Measurements from ENCODE around the gene DAD1.
"Not testable (repeated sequence)": the region's sequence is repeated elsewhere in the genome, so short reads cannot be mapped to it uniquely, and the experiment has no call there.

The DAD1 gene

DNA sequence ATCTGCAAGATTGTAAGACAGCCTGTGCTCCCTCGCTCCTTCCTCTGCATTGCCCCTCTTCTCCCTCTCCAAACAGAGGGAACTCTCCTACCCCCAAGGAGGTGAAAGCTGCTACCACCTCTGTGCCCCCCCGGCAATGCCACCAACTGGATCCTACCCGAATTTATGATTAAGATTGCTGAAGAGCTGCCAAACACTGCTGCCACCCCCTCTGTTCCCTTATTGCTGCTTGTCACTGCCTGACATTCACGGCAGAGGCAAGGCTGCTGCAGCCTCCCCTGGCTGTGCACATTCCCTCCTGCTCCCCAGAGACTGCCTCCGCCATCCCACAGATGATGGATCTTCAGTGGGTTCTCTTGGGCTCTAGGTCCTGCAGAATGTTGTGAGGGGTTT is 37.4 kb downstream of the DAD1 start:
- DNase-seq: no peak

DNA sequence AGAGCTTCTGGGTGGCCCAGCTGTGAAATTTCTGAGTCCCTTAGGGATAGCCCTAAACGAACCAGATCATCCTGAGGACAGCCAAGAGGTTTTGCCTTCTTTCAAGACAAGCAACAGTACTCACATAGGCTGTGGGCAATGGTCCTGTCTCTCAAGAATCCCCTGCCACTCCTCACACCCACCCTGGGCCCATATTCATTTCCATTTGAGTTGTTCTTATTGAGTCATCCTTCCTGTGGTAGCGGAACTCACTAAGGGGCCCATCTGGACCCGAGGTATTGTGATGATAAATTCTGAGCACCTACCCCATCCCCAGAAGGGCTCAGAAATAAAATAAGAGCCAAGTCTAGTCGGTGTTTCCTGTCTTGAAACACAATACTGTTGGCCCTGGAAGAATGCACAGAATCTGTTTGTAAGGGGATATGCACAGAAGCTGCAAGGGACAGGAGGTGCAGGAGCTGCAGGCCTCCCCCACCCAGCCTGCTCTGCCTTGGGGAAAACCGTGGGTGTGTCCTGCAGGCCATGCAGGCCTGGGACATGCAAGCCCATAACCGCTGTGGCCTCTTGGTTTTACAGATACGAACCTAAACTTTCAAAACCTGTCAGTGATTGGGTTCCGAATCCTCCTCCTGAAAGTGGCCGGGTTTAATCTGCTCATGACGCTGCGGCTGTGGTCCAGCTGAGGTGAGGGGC is 38.9 kb downstream of the DAD1 start:
- DNase-seq: peak; percentile 82

DNA sequence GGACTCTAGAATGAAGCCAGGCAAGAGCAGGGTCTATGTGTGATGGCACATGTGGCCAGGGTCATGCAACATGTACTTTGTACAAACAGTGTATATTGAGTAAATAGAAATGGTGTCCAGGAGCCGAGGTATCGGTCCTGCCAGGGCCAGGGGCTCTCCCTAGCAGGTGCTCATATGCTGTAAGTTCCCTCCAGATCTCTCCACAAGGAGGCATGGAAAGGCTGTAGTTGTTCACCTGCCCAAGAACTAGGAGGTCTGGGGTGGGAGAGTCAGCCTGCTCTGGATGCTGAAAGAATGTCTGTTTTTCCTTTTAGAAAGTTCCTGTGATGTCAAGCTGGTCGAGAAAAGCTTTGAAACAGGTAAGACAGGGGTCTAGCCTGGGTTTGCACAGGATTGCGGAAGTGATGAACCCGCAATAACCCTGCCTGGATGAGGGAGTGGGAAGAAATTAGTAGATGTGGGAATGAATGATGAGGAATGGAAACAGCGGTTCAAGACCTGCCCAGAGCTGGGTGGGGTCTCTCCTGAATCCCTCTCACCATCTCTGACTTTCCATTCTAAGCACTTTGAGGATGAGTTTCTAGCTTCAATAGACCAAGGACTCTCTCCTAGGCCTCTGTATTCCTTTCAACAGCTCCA is 39.6 kb downstream of the DAD1 start:
- no peak for DNase-seq

DNA sequence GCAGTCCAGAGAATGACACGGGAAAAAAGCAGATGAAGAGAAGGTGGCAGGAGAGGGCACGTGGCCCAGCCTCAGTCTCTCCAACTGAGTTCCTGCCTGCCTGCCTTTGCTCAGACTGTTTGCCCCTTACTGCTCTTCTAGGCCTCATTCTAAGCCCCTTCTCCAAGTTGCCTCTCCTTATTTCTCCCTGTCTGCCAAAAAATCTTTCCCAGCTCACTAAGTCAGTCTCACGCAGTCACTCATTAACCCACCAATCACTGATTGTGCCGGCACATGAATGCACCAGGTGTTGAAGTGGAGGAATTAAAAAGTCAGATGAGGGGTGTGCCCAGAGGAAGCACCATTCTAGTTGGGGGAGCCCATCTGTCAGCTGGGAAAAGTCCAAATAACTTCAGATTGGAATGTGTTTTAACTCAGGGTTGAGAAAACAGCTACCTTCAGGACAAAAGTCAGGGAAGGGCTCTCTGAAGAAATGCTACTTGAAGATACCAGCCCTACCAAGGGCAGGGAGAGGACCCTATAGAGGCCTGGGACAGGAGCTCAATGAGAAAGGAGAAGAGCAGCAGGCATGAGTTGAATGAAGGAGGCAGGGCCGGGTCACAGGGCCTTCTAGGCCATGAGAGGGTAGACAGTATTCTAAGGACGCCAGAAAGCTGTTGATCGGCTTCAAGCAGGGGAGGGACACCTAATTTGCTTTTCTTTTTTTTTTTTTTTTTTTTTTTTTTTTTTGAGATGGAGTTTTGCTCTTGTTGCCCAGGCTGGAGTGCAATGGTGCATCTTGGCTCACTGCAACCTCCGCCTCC is 40.9 kb downstream of the DAD1 start:
- DNase-seq: no peak

DNA sequence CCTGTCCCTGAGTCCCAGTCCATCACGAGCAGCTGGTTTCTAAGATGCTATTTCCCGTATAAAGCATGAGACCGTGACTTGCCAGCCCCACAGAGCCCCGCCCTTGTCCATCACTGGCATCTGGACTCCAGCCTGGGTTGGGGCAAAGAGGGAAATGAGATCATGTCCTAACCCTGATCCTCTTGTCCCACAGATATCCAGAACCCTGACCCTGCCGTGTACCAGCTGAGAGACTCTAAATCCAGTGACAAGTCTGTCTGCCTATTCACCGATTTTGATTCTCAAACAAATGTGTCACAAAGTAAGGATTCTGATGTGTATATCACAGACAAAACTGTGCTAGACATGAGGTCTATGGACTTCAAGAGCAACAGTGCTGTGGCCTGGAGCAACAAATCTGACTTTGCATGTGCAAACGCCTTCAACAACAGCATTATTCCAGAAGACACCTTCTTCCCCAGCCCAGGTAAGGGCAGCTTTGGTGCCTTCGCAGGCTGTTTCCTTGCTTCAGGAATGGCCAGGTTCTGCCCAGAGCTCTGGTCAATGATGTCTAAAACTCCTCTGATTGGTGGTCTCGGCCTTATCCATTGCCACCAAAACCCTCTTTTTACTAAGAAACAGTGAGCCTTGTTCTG is 41.6 kb downstream of the DAD1 start:
- DNase-seq: no peak

DNA sequence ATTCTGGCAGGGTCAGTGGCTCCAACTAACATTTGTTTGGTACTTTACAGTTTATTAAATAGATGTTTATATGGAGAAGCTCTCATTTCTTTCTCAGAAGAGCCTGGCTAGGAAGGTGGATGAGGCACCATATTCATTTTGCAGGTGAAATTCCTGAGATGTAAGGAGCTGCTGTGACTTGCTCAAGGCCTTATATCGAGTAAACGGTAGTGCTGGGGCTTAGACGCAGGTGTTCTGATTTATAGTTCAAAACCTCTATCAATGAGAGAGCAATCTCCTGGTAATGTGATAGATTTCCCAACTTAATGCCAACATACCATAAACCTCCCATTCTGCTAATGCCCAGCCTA is 42.3 kb downstream of the DAD1 start:
- DNase-seq: no peak

DNA sequence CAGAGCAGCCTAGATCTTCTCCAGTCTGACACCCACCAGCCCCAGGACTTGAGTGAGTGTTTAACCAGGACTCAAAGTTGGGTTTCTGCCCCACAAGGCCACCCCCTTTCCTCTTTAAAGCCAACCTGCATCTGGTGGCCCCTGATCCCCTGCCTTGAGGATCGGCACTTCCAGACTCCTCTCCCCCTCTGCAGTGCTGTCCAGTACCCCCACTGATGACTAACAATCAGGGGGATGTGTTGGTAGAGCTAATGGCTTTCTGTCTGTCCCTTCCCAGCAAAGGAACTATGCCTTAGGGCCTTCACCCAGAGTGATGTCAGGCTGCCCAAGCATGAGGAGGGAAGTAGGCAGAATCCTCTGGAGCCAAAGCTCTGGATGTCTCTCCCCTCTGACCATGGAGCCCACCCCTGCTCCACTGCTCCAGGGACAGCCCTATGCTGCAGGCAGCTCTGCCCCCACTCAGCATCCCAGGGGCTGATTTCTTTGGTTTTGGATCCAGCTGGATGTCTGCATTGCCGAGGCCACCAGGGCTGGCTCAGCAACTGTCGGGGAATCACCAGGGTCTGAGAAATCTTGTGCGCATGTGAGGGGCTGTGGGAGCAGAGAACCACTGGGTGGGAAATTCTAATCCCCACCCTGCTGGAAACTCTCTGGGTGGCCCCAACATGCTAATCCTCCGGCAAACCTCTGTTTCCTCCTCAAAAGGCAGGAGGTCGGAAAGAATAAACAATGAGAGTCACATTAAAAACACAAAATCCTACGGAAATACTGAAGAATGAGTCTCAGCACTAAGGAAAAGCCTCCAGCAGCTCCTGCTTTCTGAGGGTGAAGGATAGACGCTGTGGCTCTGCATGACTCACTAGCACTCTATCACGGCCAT is 42.9 kb downstream of the DAD1 start:
- DNase-seq: peak; percentile 90

DNA sequence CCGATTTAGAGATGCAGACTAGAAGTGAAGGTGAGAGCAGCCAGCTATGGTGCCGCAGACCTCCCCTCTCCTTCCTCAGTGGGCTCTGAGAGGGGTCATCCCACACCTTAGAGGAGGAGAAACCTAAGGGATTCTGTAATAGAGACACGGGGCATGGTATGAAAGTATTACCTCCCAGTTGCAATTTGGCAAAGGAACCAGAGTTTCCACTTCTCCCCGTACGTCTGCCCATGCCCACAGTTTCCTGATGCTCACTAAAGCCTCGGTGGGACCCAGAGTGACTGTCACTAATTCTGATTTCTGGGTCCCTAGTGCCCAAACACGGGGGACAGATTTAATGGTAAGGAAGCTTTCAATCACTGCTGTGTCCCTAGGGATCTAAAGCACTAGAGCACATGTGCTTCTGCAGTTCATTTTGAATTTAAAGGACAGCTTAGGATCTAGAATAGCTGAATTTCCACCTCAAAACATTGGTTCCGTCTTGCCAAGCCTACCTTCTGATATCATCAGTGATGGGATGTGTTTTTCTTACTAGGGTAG is 44.1 kb downstream of the DAD1 start:
- DNase-seq: no peak

DNA sequence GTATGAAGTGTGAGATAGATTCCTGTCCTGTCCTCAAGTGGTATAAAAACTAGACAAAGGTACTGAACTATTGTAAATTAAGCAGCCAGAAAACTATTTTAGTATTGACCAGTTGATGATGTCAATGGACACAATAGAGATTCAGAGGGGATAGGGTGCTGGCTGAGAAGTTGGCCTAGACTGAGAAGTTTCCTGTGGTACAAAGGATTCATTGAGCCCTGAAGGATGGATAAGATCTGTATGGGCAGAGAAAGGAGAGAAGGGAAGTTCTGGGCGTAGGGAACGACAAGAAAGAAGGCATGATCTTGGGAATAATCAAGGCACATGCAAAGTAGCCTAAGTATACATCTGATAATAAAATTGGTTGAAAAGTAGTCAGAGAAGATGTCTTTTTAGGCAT is 44.6 kb downstream of the DAD1 start:
- DNase-seq: no peak

DNA sequence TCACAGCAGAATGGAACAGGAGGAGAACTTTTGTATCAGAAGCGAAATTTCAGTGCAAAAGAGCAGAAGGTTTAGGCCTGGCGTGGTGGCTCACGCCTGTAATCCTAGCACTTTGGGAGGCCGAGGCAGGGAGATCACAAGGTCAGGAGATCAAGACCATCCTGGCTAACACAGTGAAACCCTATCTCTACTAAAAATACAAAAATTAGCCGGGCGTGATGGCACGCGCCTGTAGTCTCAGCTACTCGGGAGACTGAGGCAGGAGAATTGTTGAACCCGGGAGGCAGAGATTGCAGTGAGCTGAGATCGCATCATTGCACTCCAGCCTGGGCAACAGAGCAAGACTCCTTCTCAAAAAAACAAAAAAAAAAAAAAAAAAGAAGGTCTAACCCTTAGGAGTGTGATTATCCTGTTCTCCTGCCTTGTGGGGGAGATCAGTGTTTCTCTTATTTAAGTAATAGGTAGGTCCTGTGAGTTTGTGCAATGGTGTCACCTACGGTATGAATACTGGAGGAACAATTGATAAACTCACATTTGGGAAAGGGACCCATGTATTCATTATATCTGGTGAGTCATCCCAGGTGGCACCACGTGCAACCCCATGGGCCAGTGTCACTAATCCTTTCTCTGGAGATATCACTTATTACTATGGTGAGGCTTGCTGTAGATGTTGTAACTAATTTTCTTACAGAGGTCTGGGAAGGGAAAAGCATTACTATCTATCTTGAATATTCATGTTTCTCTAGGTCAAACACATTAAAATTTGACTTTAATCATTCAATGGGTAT is 45.3 kb downstream of the DAD1 start:
- DNase-seq: not testable (repeated sequence)

DNA sequence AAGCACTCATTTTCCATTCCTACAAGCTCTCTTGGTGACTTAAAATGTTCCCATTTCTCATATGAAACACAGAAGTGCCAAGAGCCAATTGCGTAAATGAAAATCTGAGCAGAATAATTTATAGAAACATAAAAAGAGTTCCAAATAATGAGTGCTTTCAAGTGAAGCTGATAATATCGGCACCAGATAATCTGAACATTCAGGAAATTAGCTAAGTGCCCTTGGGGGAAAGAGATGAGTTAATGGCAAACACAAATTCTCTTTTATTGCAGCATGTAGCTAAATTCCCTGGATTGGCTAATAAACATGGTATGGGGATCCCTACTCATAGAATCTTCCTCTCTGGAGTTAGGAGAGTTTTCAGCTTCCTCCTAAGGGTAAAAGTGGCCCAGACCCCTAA is 46.7 kb downstream of the DAD1 start:
- DNase-seq: no peak

DNA sequence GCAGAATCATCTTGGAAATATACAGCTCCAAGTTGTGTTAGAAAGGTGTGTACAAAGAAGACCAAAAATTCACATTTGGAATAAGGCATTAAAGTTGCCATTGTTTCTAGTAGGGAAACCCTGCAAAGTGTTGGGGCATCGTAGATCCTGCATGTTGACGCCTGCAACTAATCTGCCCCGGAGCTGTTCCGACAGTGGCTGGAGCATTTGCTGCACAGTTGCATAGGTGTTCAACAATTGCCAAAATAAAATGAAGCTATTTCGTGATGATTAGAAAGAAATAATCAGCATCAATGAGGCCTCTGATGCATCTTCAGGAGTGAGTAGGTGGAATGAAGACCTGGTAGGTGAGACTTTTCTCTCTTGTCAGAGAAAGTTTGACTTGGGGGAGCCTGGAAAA is 47.3 kb downstream of the DAD1 start:
- DNase-seq: no peak

DNA sequence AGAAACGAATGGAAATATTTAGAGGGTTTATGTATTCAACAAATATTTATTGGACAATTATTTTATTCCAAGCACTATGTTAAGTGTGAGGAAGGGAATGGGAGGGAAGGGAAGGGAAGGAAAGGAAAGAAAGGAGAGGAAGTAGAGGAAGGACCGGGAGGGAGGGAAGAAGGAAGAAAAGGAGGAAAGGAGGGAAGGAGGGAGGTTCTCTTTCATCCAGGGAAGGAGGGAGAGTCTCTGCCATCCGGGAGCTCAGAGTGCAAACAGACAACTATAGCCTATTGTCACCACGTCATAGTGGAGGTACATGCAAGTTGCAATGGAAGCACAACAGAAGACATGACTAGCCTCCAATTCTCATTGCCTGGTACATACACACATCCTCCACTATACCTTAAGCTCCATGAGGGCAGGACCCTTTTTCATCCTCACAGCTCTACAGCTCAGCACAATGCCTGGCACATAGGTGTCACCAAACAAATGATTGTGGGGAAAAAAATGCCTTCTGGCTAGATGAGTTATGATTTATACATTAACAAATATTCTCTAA is 48.1 kb downstream of the DAD1 start:
- DNase-seq: no peak

DNA sequence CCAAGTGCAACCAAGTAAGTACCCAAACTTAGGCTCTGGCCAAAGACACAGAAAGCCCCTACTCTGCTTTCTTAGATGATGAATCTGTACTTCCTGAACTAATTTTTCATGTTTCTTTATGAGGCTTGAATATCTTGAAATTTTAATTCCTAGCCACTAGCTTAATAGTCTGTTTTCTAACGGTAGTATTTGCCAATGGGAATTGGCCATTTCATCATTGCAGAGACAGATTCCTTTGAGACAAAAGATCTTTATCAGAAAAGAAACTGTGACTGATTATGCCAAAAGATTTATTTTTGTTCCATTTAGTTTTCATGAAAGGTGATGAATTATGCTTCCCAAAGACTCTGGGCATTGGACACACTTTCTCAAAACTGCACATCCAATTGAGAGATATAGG is 48.7 kb downstream of the DAD1 start:
- DNase-seq: peak; percentile 40

DNA sequence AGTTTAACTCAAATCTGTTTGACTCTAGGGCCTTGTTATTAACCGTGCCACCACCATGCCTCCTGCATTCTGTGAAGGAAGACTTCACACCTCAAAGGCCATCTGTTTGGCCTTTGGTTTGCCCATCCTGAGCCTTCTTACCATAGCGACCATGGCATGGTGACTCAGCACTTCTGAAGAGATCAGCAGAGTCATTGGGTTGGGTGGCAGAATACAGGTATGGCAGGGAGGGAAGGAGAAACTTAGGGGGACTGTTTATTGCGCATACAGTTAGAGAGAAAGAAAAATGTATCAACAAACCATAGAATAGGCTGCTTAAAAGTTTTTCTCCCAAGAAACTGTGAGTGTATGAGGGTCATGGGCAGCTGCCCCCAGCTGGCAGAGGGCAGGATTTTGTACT is 49.2 kb downstream of the DAD1 start:
- no peak for DNase-seq

DNA sequence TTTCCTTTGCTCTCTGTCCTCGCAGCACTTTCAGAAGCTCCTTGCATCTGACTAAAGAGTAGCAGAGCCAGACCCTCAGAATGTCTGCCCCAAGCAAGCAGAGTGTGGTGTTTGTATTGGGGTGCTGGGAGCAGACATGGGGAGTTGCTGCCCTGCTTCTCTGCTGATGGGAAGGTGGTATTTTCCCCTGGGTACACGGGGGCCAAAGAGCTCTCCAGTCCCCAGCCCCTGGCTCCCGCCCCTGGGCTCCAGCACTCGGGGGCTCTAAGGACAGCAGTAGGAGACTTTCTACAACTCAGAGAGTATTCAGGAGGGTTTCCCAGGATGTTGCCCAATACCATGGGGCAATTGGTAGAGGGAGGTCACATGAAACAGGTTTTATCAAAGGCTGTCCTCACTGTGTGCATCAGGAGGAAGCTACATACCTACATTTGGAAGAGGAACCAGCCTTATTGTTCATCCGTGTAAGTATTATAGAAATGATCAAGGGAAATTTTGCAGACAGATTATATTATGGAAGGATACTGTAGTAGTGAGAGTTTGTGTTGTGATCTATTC is 50.3 kb downstream of the DAD1 start:
- no peak for DNase-seq

DNA sequence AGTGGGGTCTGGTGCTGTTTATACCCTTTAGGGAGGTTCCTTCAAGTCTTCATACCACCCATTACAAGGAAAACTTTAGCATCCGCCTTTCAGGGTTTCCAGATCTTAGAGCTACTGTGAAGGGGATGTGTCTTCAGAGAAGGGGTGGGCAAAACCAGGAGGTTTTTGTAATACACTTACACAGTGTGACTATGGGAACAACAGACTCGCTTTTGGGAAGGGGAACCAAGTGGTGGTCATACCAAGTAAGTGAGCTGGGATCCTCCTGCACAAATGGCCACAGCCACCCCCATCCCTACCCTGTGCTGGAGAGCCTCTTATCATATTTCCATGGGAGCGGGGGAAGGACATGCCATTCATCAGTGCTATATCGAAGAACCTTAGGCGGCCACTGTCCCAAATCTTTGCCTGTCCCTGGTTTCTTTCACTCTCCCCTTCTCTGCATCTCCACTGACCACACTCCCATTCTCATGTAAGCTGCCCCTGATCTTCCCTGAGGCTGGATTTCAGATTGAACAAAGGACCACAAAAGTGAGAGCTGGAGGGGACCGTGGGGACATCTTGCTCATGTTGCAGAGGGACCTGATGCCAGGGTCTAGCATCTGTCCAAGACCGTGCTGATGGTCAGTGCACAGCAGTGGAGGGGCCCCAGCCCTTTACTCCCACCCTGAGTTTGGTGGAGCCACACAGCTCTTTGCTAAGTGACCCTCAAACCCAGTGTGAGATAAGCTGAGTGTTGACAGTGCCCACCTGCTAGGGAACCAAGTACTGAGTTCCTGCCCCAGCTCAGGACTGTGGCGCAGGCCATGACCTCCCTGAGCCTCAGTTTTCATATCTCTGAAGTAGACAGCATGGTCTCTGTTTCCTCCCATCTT is 51.4 kb downstream of the DAD1 start:
- no peak for DNase-seq

DNA sequence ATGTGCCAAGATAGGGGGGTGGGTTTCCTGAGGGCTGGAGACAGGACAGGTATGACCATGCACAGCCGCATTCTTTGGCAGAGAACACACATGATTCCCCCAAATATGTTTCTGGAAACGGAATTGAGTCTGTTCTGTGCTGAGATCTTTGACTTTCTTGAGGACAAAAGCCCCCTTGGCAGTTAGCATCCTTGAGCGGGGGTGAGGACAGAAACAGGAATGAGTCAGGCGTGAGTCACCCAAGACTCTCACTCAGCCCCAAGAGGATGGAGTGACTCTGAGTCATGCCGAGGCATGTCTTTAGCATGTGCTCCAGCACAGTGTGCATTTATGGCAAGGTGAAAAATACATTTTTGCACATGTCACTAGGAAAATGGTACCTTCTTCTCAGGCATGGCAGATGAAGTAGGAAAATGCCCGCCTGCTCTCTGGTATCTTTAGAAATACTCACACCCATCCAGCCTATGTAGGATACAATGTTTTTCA is 52.1 kb downstream of the DAD1 start:
- peak; percentile 98 for DNase-seq

DNA sequence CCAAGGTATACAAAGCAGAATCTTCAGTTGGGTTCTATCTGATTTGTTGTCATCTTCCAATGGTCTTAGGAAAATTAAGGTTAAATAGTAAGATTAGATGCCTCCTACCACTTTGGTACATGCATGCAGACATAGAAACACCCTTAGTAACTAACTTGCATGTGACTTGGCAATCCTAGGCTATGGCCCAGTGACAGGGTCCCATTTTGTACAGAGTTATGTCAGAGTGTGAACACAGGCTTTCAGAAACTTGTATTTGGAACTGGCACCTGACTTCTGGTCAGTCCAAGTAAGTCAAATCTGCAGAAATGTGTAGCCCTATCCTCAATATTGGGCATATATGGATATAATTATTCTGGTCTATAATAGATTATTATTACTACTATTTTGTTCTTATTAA is 53.1 kb downstream of the DAD1 start:
- DNase-seq: no peak

DNA sequence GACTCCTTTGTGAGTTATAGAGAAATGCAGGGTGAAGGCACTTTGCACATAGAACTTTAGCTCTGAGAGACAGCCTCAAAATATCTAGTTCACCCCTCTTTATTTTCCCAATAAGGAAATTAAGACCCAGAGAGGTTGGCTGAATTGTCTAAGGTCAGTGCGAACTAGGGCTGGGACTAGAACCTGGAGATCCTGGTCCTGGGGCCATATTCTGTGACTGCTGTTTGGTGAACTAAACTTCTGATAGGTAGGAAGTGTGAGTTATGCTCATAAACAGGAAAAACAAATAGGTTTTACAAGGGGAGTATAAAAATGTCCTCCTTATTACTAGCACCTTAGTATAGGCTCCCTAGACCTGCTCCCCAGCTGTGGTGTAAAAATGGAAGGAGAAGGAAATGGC is 53.9 kb downstream of the DAD1 start:
- DNase-seq: no peak
